Ishikawa (cell line): ENCODE measurements around the gene GLRA1.

Experiments used
- CEBPB ChIP-seq: IDR thresholded peaks from 2 replicates; pipeline ENCODE4 v1.6.1; 2012
- CREB1 ChIP-seq: IDR thresholded peaks from 2 replicates; pipeline ENCODE4 v1.6.1; 2012; ENCODE audit warnings: low read depth
- EGR1 ChIP-seq: IDR thresholded peaks from 2 replicates; pipeline ENCODE4 v1.6.1; 2012
- EP300 ChIP-seq: IDR thresholded peaks from 2 replicates; pipeline ENCODE4 v1.6.1; 2012; ENCODE audit warnings: borderline replicate concordance
- FOXM1 ChIP-seq: IDR thresholded peaks from 2 replicates; pipeline ENCODE4 v1.6.1; 2012; ENCODE audit warnings: low read depth, borderline replicate concordance
- NFIC ChIP-seq: IDR thresholded peaks from 2 replicates; pipeline ENCODE4 v1.6.1; 2012
- RAD21 ChIP-seq: IDR thresholded peaks from 2 replicates; pipeline ENCODE4 v1.6.1; 2012; ENCODE audit warnings: low read depth
- REST ChIP-seq: IDR thresholded peaks from 2 replicates; pipeline ENCODE4 v1.6.1; 2012; ENCODE audit warnings: low read depth, mild to moderate bottlenecking
- TAF1 ChIP-seq: IDR thresholded peaks from 2 replicates; pipeline ENCODE4 v1.6.1; 2012; ENCODE audit warnings: low read depth, mild to moderate bottlenecking
- TCF12 ChIP-seq: IDR thresholded peaks from 2 replicates; pipeline ENCODE4 v1.6.1; 2012; ENCODE audit warnings: low read depth
- TEAD4 ChIP-seq: IDR thresholded peaks from 2 replicates; pipeline ENCODE4 v1.6.1; 2012
- USF1 ChIP-seq: IDR thresholded peaks from 2 replicates; pipeline ENCODE4 v1.6.1; 2012
- YY1 ChIP-seq: IDR thresholded peaks from 2 replicates; pipeline ENCODE4 v1.6.1; 2012; ENCODE audit warnings: low read depth
- ZBTB7A ChIP-seq: IDR thresholded peaks from 2 replicates; pipeline ENCODE4 v1.6.1; 2012; ENCODE audit warnings: low read depth
- TF ChIP-seq, protein P1 (sequence below): IDR thresholded peaks from 2 replicates; pipeline ENCODE4 v1.6.1; 2012

GLRA1 gene

GRCh38 chr5:151786468-151786867 lies 138.2 kb downstream of the GLRA1 start:
- TF ChIP-seq REST (no peak), EP300 (no peak), RAD21 (no peak), EGR1 (no peak), CEBPB (no peak), TEAD4 (no peak), CREB1 (no peak), YY1 (no peak), NFIC (no peak), TAF1 (no peak), ZBTB7A (no peak), FOXM1 (no peak), USF1 (no peak)
- TF ChIP-seq, protein P1, sequence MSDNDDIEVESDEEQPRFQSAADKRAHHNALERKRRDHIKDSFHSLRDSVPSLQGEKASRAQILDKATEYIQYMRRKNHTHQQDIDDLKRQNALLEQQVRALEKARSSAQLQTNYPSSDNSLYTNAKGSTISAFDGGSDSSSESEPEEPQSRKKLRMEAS = no peak

DNA sequence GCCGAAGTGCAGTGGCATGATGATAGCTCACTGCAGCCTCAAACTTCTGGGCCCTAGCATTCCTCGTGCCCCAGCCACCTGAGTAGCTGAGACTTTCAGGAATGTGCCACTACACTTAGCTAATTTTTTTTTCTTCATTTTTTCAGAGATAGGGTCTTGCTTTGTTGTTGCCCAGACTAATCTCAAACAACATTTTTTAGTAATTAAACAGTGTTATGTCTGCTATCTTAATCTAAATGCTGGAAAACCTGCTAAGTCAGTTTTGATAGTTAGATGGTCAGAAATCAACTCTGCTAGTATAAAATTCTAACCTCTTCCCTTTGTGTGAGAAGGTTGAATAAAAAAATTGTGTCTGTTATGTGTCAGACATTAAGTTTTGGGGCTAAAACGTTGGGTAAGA lies 140.5 kb downstream of the GLRA1 start:
- TF ChIP-seq TCF12 (no peak), YY1 (no peak)

DNA sequence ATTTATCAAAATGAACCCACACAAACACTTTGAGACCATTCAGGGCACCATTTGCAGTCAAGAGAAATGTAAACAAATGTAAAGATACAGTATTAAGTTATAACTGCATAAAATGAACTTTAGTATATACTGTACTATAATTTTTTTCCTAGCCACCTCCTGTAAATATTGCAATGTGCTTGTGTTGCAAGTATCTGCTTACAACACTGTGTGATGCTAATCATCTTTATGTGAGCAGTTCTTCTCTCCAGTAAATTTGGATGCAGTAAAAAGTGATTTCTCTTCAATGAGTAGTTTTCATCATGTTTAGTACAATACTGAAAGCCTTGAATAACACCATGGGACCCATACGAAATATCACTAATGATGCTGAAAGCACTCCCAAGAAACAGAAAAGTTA lies 143.4 kb downstream of the GLRA1 start:
- no peak for TF ChIP-seq CREB1
- no peak for TF ChIP-seq CEBPB
- no peak for TF ChIP-seq USF1
- no peak for TF ChIP-seq EGR1
- TF ChIP-seq TCF12 = no peak
- TF ChIP-seq, protein P1 = no peak
- TF ChIP-seq ZBTB7A = no peak
- no peak for TF ChIP-seq REST
- no peak for TF ChIP-seq FOXM1

DNA sequence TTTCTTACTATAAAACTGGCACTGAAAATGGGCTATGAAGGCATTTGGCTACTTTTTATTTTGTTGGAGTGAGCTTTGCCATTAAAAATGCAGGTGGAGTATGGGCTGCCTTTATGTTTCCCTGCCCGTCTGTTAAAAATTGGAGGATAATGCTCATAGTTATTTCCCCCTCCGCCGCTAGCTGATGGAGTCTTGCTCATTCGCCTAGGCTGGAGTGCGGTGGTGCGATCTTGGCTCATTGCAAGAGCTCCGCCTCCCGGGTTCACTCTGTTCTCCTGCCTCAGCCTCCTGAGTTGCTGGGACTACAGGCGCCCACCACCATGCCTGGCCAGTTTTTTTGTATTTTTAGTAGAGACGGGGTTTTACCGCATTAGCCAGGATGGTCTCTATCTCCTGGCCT lies 144.3 kb downstream of the GLRA1 start:
- TF ChIP-seq YY1 (no peak), ZBTB7A (no peak)

GRCh38 chr5:151779531-151780125 lies 145.0 kb downstream of the GLRA1 start:
- TF ChIP-seq REST = no peak
- no peak for TF ChIP-seq YY1
- TF ChIP-seq TAF1 = no peak
- TF ChIP-seq ZBTB7A = no peak
- no peak for TF ChIP-seq EGR1
- TF ChIP-seq NFIC = no peak
- no peak for TF ChIP-seq CEBPB
- no peak for TF ChIP-seq USF1
- TF ChIP-seq TEAD4 = no peak
- no peak for TF ChIP-seq TCF12
- TF ChIP-seq FOXM1 = no peak
- TF ChIP-seq RAD21 = no peak
- TF ChIP-seq CREB1 = no peak
- TF ChIP-seq, protein P1 = no peak
- no peak for TF ChIP-seq EP300
